Activated gamma-delta T cell treated with Interleukin-2 at 50 U/mL for 16 hours (primary cell): Measurements from ENCODE around the gene MPP2.
A peak's percentile ranks its signal among the peaks of the same experiment; 100 is the strongest.
"Not testable (repeated sequence)": the region's sequence is repeated elsewhere in the genome, so short reads cannot be mapped to it uniquely, and the experiment has no call there.

Experiments
- DNase-seq: peaks from one replicate; pipeline ENCODE4 v3.0.0-alpha.2; 2020

Gene MPP2

GRCh38 chr17:43900858-43901754 lies 6.2 kb downstream of the MPP2 start:
- no peak for DNase-seq

GRCh38 chr17:43900183-43900857 lies 7.0 kb downstream of the MPP2 start:
- peak; percentile 66 for DNase-seq

- DNase-seq = no peak
Measured at GRCh38 chr17:43898446-43898845, 8.9 kb downstream of the MPP2 start.

GRCh38 chr17:43897831-43898230 lies 9.5 kb downstream of the MPP2 start:
- no peak for DNase-seq

- not testable (repeated sequence) for DNase-seq
Measured at GRCh38 chr17:43894494-43894893, 12.8 kb downstream of the MPP2 start.

GRCh38 chr17:43892647-43892952 lies 14.7 kb downstream of the MPP2 start:
- DNase-seq = no peak

- DNase-seq = no peak
Measured at GRCh38 chr17:43891851-43892646, 15.3 kb downstream of the MPP2 start.

GRCh38 chr17:43890240-43890639 lies 17.1 kb downstream of the MPP2 start:
- DNase-seq = no peak

- no peak for DNase-seq
Measured at GRCh38 chr17:43888548-43888947, 18.8 kb downstream of the MPP2 start.

GRCh38 chr17:43882761-43883415 lies 24.4 kb downstream of the MPP2 start:
- DNase-seq = no peak

GRCh38 chr17:43881758-43882505 lies 25.4 kb downstream of the MPP2 start:
- DNase-seq = no peak

GRCh38 chr17:43881181-43881580 lies 26.2 kb downstream of the MPP2 start:
- DNase-seq = no peak

GRCh38 chr17:43880420-43880991 lies 26.8 kb downstream of the MPP2 start:
- DNase-seq = peak; percentile 26

- no peak for DNase-seq
Measured at GRCh38 chr17:43879723-43880419, 27.5 kb downstream of the MPP2 start.

- peak; percentile 60 for DNase-seq
Measured at GRCh38 chr17:43878260-43879175, 28.8 kb downstream of the MPP2 start.

GRCh38 chr17:43877451-43878155 lies 29.7 kb downstream of the MPP2 start:
- DNase-seq = no peak

- no peak for DNase-seq
Measured at GRCh38 chr17:43877031-43877430, 30.3 kb downstream of the MPP2 start.

GRCh38 chr17:43875476-43876147 lies 31.7 kb downstream of the MPP2 start:
- DNase-seq = no peak

GRCh38 chr17:43874293-43874692 lies 33.0 kb downstream of the MPP2 start:
- DNase-seq = no peak
